ENCODE results near the gene FZR1. TPM values are rescaled to one million over a fixed set of nuclear protein-coding genes. Genes with fewer than 3 reads are reported as not detected.

The FZR1 gene
- total and polyA plus RNA-seq, 2 of the 8 experiments (the other 6 are each of a cell fraction or from before 2014, with no cell fraction given), result 21.6 to 35.5 TPM

DNA sequence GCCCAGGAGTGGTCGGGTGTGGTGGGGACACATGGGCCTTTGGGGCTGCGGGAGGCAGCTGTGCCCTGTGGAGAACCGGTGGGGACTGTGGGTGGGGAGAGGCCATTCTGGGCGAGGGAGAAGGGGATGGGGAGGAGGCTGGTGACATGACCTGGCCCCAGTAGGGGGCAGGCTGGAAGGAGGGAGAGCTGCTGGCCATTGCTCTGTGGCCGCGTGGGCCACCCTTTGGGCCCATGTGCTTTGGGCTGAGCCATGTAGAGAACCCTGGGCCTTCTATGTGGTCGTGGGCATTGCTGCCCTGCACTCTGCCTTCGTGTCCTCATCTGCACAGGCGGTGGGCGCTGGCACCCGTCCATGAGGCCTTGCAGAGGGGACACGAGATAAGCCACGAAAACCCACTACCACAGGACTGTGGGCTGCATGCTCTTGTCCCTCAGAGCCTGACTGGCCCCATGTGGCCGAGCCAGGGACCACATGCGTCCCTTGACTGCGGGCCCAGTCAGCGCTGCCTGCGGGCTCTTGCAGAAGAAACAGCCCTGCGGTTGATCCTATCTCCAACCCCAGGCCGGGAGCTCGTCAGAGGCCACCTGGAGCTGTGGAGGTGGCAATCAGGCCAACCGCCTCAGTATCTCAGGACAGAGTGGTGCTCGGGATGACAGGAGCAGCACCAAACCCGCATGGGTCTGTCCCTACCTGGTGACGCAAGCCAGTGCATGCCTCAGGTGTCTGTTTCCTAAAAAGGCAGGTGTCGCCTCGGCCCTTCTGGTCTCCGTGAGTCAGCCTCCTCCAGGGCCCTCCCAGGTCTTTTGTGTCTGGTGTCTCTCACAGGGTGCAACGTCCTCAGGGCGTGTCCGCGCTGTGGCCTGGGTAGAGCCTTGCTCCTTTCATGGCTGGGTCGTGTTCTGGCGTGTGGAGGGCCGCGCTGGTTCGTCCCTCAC is 14.3 kb downstream of the FZR1 start (continued):
- TF ChIP-seq KDM4A (IDR thresholded peaks at IDR 0.05; ENCODE audit: low read depth, low read length, severe bottlenecking), result no peak
- no peak for TF ChIP-seq ATF2 (IDR thresholded peaks at IDR 0.05; ENCODE audit: low read length)
- TF ChIP-seq TAF1 (IDR thresholded peaks at IDR 0.05; ENCODE audit: low read depth, low read length), result no peak
- no peak for TF ChIP-seq GTF2F1 (IDR thresholded peaks at IDR 0.05; ENCODE audit: borderline replicate concordance, low read depth, low read length)
- no peak for TF ChIP-seq CBX5 (IDR thresholded peaks at IDR 0.05; ENCODE audit: low read depth, low read length)
- TF ChIP-seq ASH2L (IDR thresholded peaks at IDR 0.05; ENCODE audit: low read length), result no peak
- peak; percentile 78; the same call in 1 of the 2 replicates for TF ChIP-seq EGR1 (IDR thresholded peaks at IDR 0.05; ENCODE audit: borderline replicate concordance, low read depth, low read length)
- peak; percentile 33 to 42 (median 41) for TF ChIP-seq CTCF (IDR thresholded peaks at IDR 0.05; ENCODE audit: control extremely low read depth in 1 of 3, insufficient read depth in 1 of 3, low read depth in 1 of 3, low read length in 3 of 3)
- no peak for TF ChIP-seq EZH2 (IDR thresholded peaks at IDR 0.05; ENCODE audit: low read depth, low read length, severe bottlenecking)
- no peak for TF ChIP-seq SIX5 (IDR thresholded peaks at IDR 0.05; ENCODE audit: low read depth, low read length)
- TF ChIP-seq RNF2 (IDR thresholded peaks at IDR 0.05; ENCODE audit: borderline replicate concordance, low read depth, low read length, missing control alignments, poor library complexity, severe bottlenecking), result no peak
- 0 out of 2 replicates have a peak, but pooled peaks have one; percentile 22 for TF ChIP-seq FOSL1 (IDR thresholded peaks at IDR 0.05; ENCODE audit: insufficient read depth, low read depth, low read length)
- no peak for TF ChIP-seq CREB1 (IDR thresholded peaks at IDR 0.05)
- no peak for TF ChIP-seq PHF8 (conservative IDR thresholded peaks at IDR 0.05; ENCODE audit: low read depth, low read length)
- TF ChIP-seq NANOG (IDR thresholded peaks at IDR 0.05; ENCODE audit: insufficient read depth, low read depth, low read length, poor library complexity, severe bottlenecking), result no peak
